ENCODE measurements around the gene PAX2. TPM values are rescaled to one million over a fixed set of nuclear protein-coding genes. Genes with fewer than 3 reads are reported as not detected.
"Not testable (repeated sequence)": the region's sequence is repeated elsewhere in the genome, so short reads cannot be mapped to it uniquely, and the experiment has no call there.

PAX2 gene
- not detected in 2 replicates for total RNA-seq

DNA sequence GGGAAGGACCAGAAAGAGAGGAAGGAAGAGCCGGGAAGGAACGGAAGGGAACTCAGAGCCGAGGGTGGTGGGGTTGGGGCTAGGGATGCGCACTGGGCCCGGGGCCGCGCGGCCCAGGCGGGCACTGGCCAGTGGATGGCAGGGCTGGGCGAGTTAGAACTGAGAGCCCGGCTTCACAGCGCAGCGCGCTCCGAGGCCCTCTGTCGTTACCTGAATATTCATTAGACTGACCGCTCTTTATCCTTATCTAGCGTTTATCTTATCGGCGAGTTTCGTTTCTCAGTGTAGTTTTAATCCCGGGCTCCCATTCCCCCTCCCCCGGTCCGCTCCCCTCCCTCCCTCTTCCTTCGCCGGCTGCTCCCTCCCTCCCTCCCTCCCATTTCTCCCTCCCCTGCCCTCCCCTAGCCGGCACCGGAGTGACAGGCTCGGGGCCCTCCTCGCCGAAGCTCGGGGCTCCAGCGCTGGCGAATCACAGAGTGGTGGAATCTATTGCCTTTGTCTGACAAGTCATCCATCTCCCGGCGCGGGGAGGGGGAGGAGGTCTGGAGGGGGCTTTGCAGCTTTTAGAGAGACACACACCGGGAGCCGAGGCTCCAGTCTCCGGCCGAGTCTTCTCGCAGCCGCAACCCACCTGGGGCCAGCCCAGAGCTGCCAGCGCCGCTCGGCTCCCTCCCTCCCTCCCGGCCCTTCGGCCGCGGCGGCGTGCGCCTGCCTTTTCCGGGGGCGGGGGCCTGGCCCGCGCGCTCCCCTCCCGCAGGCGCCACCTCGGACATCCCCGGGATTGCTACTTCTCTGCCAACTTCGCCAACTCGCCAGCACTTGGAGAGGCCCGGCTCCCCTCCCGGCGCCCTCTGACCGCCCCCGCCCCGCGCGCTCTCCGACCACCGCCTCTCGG is at the start of gene PAX2:
TSS of gene PAX2 (plus strand) at position 596 of the 895 bp plus-strand sequence. CDS start 679 bp downstream, outside the sequence.
- intact Hi-C loops (cut with micrococcal nuclease): loop anchor here (5.0 to 10.0 kb wide), 4 partner anchors 88 to 1210 kb away; partner anchors contain the start of genes NKX2-3 and TLX1

DNA sequence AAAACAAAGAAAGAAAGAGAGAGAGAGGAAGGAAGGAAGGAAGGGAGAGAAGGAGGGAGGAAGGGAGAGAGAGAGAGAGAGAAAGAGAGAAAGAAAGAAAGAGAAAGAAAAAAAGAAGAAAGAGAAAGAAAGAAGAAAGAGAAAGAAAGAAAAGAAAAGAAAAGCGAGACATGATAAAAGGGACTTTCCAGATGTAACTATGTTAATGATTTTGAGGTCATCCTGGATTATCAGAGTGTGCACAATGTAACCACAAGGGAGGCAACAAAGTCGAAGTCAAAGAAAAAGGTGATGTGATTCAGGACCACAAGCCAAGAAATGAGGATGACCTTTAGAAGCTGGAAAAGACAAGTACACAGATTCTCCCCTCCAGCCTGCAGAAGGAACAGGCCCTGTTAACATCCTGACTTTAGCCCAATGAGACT is 48.9 kb upstream of the PAX2 start:
- intact Hi-C loops (cut with micrococcal nuclease): no loop called here

DNA sequence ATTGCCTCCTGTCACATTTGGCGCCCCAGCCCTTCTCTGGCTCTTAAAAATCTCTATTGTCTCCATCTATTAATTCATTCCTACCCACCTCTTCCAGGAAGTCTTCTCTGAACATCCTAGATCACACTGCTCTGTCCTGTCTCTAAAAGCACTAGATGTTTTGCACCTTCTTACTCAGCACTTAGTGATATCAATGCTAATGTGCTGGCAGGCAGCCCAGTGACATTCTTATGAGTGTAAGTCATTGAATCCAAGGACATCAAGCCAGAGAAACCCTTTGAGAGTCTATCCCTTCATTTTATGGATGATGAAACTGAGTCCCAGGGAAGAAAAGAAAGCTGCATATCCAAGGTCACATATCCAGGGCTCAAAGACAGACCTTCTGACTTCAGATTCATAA is 48.3 kb upstream of the PAX2 start:
- intact Hi-C loops (cut with micrococcal nuclease): no loop called here

DNA sequence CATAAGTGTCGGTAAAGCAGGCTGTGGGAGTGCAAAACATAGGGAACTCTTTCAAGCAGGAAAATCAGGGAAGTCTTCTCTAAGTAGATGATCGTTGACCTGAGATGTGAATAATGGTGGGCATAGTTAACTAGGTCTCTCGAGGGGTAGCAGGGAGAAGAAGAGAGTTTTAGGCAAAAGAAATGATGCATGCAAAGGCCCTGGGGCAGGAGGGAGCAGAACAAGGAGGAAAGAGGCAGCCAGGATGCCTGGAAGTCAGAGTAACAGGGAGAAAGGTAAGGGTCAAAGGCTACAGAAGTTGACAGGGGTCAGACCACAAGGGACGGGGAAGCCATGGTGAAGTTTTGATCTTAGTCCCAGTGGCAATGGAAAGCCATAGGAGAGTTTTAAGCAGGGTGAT is 47.8 kb upstream of the PAX2 start:
- intact Hi-C loops (cut with micrococcal nuclease): no loop called here

DNA sequence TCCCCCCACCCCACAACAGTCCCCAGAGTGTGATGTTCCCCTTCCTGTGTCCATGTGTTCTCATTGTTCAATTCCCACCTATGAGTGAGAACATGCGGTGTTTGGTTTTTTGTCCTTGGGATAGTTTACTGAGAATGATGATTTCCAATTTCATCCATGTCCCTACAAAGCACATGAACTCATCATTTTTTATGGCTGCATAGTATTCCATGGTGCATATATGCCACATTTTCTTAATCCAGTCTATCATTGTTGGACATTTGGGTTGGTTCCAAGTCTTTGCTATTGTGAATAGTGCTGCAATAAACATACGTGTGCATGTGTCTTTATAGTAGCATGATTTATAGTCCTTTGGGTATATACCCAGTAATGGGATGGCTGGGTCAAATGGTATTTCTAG is 43.7 kb upstream of the PAX2 start:
- intact Hi-C loops (cut with micrococcal nuclease): not testable (repeated sequence)

DNA sequence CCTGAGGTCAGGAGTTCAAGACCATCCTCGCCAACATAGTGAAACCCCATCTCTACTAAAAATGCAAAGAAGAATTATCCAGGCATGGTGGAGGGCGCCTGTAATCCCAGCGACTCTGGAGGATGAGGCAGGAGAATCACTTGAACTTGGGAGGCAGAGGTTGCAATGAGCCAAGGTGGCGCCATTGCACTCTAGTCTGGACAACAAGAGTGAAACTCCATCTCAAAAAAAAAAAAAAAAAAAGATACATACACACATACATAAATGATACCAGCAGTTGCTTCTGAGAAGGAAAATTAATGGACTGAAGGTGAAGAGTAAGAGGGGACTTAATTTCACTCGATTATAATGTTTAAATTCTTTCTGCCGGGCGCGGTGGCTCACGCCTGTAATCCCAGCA is 40.2 kb upstream of the PAX2 start:
- intact Hi-C loops (cut with micrococcal nuclease): no loop called here

DNA sequence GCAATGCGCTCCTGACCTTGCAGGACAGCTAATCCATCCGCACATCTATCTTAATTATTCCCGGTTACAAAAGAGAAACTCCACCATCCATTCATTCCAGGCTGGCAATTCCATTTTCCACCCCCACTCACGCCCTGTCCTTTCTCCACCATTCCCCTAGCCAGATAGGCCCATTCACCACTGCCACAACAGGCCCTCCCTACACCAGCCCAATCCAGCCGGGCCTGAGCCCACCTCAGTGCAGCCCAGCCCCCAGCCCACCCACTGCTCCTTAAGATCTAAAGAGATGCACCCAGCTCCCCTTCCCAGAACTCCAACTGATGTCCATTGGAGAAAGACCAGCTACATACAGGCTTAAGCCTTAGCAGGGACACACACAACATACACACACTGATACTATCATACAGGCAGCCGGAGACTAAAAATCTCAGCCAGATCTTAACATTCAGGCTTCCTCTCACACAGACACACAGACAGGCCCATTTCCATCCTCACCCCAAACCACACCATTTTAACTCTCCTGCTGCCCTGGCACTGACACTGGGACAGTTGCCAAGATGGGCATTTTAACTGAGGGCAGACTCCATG is 38.0 kb upstream of the PAX2 start:
- intact Hi-C loops (cut with micrococcal nuclease): no loop called here

DNA sequence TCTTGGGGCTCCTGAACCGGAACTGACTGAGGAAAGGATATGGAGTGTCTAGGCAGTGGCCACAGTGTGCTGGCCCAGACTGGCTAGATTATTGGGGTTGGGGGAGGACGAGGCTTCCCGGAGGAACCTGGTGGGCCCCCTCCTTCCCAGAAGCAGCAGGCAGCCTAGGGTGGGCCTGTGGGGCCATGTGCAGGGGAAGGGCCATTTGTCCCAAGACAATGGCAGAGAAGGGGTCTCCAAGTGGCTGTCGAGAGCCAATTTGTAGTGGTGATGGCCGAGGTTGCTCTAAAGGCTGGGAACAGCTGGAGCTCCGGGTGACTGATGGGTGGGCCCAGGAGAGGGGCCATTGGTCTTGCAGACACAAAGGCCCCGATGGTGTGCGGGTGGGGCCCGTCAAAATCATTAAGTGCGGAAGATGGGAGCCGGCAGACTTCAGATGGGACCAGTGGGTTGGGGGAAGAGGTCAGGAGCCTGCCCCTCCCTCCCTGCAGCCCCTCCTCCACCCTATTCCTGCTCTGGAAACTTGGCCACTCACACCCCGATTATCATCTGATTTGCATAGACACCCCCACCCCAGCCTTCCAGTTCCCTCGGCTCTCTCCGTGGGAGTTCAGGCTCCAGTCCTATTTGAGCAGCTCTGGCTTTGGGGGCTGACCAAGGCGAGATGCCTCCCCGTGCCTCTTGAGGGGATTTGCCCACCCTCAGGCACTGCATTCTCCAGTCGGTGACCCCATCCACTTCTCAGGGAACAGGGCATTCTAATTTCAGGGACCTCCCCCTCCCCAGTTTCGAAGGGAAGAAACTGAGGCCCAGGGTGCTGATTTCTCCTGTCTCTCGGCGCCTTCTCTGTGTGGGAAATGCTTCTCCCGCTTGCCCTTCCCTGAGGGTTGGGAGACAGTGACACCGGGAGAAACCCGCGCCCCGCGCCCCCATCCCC is 36.0 kb upstream of the PAX2 start:
- intact Hi-C loops (cut with micrococcal nuclease): no loop called here

DNA sequence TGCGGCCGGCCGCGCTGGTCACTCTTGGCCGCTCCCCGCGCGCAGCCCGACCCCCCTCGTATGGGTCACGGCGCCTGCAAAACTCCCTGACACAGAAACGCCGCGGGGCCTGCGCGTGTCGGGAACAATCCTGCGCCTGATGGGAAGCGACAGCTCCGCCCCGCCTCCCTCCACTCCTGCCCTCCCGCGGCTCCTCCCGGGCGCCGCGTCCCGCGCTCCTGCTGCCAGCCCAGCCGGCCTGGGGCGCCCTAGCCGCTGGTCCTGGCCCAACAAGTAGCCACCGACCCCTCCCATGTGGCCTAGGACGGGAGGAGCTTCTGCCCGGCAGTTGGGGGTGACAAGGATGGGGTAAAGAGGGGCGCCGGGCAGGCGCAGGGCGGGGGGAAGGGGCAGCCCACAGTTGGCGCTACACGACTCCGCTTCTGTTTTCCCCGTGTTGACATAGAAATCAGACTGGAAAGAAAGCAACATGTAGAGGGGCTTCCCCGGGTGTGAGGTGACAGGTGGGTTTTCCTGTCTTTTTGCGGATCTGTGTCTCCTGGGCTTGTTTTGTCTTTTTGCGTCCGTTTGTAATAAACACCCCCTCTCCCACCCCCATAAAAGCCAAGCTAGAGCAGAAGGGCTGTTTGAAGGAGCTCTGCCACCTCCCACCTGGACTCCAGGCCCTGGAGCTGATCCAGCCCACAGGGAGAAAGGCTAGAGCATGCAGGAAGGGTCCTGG is 35.1 kb upstream of the PAX2 start:
- intact Hi-C loops (cut with micrococcal nuclease): no loop called here

DNA sequence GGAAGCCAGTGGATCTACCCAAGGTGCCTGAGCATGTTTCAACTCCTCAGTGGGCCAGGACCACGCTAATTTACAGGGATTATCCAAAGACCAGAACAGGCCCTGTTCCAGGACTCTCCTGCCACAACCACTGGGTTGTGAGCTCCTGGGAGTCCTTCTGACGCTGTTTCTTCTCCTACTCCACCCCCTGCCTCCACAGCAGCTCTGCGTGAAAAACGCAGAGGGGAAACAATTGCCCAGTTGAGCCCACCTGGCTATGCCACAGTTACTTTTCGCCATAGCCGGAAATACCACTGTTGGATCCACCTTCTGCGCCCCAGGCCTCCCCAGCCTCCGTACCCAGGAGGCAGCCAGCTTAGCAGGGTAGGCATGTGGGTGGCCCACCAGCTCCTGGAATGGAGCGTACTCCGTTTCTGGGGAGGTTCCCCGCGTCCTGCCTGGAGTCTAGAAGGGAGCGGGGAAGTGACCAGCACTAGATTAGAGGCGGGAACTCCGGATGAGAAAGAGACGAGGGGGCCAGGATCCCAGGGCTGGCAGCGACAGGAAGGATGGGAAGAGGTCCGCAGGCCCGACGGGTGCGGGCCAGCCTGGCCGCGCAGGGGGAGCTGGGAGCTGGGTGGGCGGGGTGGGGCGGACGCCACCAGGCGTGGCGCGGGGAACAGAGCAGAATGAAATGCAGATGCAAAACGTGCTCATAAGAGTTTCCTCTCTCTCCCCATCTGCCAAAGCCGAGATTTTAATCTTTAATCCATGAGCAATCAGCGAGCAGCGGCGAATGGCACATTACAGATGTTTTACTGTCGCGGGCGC is 32.1 kb upstream of the PAX2 start:
- intact Hi-C loops (cut with micrococcal nuclease): no loop called here

DNA sequence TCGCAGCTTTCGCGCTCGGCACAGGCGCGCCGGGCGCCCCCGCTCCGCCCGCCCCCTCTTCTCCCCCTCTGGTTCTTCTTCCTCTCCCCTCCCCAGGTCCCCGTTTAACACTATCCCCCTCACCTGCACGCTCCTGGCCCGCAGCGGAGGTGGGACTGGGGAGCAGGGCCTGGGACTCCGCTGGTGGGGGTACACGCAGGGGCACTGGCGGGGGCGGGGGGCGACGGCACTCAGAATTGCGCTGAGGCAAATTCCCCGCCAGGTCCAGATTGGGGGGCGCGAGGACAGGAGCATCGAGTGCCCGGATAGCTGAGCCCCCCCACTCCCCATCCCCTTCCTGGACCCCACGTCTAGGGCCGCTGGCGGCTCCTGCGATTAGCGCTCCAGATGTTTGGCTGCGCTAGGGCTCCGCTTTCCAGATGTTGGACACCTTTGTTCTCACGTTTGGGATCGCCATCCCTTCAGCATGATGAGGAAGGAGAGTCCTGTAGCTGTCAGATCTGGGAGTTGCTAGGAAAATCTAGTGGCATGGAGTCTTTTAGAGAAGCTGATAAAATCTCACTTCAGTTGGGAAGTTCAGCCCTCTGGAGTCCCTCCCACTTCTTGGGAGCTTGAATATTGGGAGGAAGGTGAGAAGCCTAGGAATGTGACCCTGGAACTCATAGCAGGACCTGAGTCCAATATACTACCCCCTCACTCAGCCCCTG is 31.4 kb upstream of the PAX2 start:
- intact Hi-C loops (cut with micrococcal nuclease): no loop called here

DNA sequence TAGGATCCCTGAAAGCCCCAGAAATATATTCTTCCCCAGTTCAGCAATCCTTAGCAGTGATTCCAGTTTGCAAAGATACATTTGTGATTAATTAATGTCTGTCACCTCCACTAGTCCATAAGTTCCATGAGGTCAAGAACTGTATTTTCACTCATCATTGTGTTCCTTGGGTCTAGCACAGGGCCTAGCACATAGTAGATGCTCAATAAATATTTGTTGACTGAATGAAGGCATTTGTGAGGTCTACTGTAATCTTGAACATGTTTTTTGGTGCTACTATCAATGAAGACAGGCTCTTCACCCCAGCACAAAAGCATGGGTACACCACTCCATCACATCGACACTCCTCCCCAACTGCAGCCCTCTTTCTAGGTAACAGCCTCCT is 30.8 kb upstream of the PAX2 start:
- intact Hi-C loops (cut with micrococcal nuclease): no loop called here

DNA sequence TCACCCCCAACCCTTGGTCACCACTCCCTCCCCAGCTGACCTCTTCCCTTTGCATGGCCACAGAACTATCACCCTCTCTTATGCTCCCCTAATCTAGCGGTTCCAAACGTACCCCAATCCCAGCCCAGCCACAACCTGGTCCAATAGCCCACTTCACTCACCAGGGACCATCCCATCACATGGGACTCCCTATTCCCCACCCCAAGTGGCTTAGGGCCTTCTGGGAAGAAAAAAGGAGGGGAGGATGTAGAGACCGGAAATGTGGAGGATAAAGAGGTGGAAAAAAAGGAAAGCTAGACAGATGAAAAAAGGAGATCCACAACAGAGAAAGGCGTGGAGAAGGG is 30.3 kb upstream of the PAX2 start:
- intact Hi-C loops (cut with micrococcal nuclease): no loop called here

DNA sequence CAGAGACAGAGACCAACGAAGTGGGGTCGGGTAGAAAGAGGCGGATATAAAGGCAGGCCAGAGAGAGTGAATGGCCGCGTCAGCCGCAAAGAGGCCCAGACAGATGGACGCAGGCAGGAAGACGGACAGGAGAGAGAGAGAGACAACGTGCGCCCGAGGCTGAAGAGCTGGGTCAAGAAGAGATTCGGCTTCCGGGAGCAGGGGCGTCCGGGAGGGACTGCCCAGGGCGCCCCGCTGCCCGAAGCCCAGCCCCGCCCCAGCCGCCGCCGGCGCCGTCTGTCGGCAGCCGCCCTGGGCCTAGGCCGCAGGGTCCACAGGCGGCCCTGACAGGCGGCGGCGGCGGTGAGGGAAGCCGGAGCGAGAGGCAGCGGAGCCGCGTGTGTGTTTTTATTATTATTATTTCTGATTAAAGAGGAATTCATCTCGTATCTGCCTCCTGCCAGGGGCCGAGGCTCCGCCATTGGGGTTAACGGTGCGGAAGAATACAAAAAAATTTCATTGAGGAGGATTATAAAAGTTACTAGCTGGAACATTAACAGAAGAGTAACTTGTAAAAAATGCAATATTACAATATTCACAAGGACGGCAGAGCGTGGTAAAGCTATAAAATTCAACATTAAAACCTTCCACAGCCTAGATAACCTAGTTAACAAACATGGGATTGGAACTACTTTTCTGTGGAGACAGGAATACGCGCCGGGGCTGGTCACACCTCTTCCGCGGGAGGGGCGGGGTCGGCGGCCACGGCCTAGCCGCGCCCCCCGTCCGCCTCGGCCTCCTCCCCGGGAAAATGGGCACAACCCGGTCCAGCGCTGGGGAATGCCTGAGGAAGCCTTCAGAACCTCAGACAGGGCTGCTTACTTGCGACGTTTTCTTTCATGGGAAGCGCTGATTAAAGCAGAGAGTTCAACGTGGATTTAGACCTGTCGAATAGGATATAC is 29.7 kb upstream of the PAX2 start:
- intact Hi-C loops (cut with micrococcal nuclease): no loop called here

DNA sequence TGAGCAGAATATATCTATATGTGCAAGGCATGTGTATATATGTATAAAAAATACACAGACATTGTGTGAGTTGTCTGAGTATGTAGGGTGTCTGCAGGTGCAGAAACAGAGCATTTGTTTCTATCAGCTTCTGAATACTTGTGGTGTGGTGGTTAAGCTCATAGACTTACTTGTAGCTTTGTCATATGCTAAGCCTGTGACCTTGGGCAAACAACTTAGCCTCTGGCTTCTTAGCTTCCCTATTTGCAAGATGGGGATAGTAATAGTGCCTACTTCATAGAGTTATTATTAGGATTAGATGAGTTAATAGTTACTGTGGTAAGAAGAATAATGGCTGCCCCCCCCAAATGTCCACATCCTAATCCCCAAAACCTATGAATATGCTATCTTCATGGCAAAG is 28.2 kb upstream of the PAX2 start:
- intact Hi-C loops (cut with micrococcal nuclease): no loop called here

DNA sequence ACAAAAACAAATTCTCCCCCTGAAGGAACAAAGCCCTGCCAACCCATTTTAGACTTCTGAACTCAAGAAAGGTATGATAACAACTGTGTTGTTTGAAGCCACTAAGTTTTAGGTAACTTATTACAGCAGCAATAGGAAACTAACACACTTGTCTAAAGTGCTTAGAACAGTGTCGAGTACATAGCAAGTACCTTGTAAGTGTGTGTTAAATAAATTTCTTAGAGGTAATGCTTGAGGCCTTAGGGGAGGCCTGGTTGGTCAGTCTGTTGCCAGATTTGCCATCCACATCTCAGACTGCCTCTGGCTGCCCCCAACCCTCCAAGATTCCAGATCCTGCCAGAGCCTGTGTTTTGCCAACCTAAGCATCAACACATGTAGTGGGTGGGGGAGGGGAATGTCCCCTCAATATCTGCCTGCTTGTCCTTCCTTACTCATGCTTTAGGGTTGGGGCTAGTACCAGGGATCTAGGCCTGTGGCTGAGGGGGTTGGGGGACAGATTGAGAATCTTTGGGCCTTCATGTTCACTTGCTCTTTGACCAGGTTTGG is 27.1 kb upstream of the PAX2 start:
- intact Hi-C loops (cut with micrococcal nuclease): no loop called here

DNA sequence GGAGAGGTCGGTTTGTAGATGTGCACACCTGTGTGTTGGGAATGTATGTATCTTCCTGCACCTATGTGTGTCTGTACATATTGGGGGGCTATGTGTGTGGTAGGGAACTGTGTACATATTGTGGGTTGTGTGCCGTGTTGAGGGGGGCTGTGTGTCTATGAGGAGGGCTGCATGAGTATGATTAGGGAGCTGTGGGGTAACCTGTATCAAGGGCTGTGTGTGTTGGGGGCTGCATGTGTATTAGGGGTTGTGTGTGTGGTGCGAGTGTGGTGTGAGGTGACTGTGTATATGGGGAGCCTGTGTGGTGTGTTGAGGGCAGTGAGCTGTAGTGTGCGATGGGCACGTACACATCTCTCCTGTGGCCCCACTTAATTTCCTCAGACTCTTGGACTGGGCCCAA is 22.2 kb upstream of the PAX2 start:
- intact Hi-C loops (cut with micrococcal nuclease): no loop called here

Measured in T-helper 2 cell treated with Interferon-gamma antibody and Interleukin-4, amounts not matched to agents 100 ng/mL and 5 ng/mL, for 36 hours (primary cell).